Endothelial cell of umbilical vein (primary cell): ENCODE results near the gene CHP1. TPM values are rescaled to one million over a fixed set of nuclear protein-coding genes. Genes with fewer than 3 reads are reported as not detected.
"Not testable (repeated sequence)": the region's sequence is repeated elsewhere in the genome, so short reads cannot be mapped to it uniquely, and the experiment has no call there.

Experiments
- BruUV-seq: library from RNA; stranded (reverse); fragments of 400-500 nt; replicated peaks from 2 replicates; lab custom pipeline; 2021; lab: Mats Ljungman, UMichigan
- CTCF ChIA-PET: fragments of 300-600, 350-600 bp; sonication (Branson Sonifier 250); formaldehyde crosslinking; loops from one replicate; lab custom pipeline; 2021; ENCODE audit warnings: antibody characterized with exemption, inconsistent platforms; lab: Charles Lee
- POLR2A ChIA-PET: fragments of 300-600, 350-600 bp; sonication (Branson Sonifier 250); formaldehyde crosslinking; loops from one replicate; lab custom pipeline; 2021; ENCODE audit warnings: antibody characterized with exemption, inconsistent platforms; lab: Charles Lee
- DNase-seq: peaks from one replicate; pipeline ENCODE4 v3.0.0-alpha.2; 2011; ENCODE audit warnings: low read depth, low spot score
- FAIRE-seq: peaks from 2 replicates; lab custom pipeline; 2011; peaks lifted over from hg19 to GRCh38; lab: Jason Lieb, UNC
- H2AFZ ChIP-seq: 2 replicates; pipeline ENCODE4 v1.6.0; 2012; ENCODE audit warnings: low read depth, low read length, control low read depth, inconsistent platforms
- H3K27ac ChIP-seq: 2 replicates; pipeline ENCODE4 v1.5.1; 2011; ENCODE audit warnings: low read depth, mild to moderate bottlenecking, control low read depth, low read length, moderate library complexity; ENCODE audit not compliant: insufficient read depth
- H3K27me3 ChIP-seq, 2 experiments: 2 replicates each; pipeline versions ENCODE4 v1.6.0 to v1.6.1; 2011; ENCODE audit warnings: low read length in 2 of 2, mixed read lengths in 1 of 2; ENCODE audit not compliant: control insufficient read depth in 2 of 2, insufficient read depth in 2 of 2
- H3K36me3 ChIP-seq, 2 experiments: 2 replicates in 1 of 2; 3 replicates in 1 of 2; pipeline ENCODE4 v1.5.1; 2011; ENCODE audit warnings: low read length in 2 of 2, mild to moderate bottlenecking in 1 of 2, moderate library complexity in 1 of 2; ENCODE audit not compliant: control insufficient read depth in 2 of 2, insufficient read depth in 2 of 2; ENCODE audit errors: extremely low read depth in 1 of 2
- H3K4me1 ChIP-seq: 3 replicates; pipeline ENCODE4 v1.5.1; 2011; ENCODE audit warnings: mild to moderate bottlenecking, low read length; ENCODE audit not compliant: control insufficient read depth, insufficient read depth; ENCODE audit errors: extremely low read depth
- H3K4me2 ChIP-seq: 2 replicates; pipeline ENCODE4 v1.6.1; 2011; ENCODE audit warnings: low read length, control low read depth, mixed read lengths; ENCODE audit not compliant: insufficient read depth
- H3K4me3 ChIP-seq, 3 experiments: fragments of 200-600 bp in 1 of 3; sonication (generic), shearing (Covaris generic) in 1 of 3; replicated peaks in 1 of 3; 2 replicates each; pipeline ENCODE4 v1.5.1; 2011 to 2016; ENCODE audit warnings: control low read depth in 3 of 3, low read length in 3 of 3, mild to moderate bottlenecking in 2 of 3, inconsistent platforms in 1 of 3, low read depth in 1 of 3, moderate library complexity in 1 of 3; ENCODE audit not compliant: insufficient read depth in 1 of 3
- H3K79me2 ChIP-seq: 2 replicates; pipeline ENCODE4 v1.6.0; 2012; ENCODE audit warnings: low read length, inconsistent platforms; ENCODE audit not compliant: control insufficient read depth, insufficient read depth
- H3K9ac ChIP-seq: replicated peaks from 2 replicates; pipeline ENCODE3; 2011; ENCODE audit warnings: low read length, control low read depth; ENCODE audit not compliant: insufficient read depth; ENCODE audit errors: extremely low read depth
- H3K9me1 ChIP-seq: replicated peaks from 3 replicates; pipeline ENCODE4 v1.6.0; 2011; ENCODE audit warnings: mild to moderate bottlenecking, low read length; ENCODE audit not compliant: control insufficient read depth, insufficient read depth; ENCODE audit errors: extremely low read depth
- H3K9me3 ChIP-seq: replicated peaks from 2 replicates; pipeline ENCODE4 v1.5.1; 2012; ENCODE audit warnings: low read length, inconsistent platforms; ENCODE audit not compliant: control insufficient read depth, insufficient read depth
- H4K20me1 ChIP-seq: replicated peaks from 2 replicates; pipeline ENCODE3; 2011; ENCODE audit warnings: mild to moderate bottlenecking, low read length; ENCODE audit not compliant: control insufficient read depth, insufficient read depth; ENCODE audit errors: extremely low read depth
- EZH2 ChIP-seq: IDR thresholded peaks from 2 replicates; pipeline ENCODE4 v1.6.1; 2012; ENCODE audit warnings: borderline replicate concordance, low read depth, mild to moderate bottlenecking, moderate library complexity, low read length, inconsistent platforms; ENCODE audit not compliant: severe bottlenecking
- FOS ChIP-seq: IDR thresholded peaks from 2 replicates; pipeline ENCODE4 v1.6.1; 2011; ENCODE audit warnings: mild to moderate bottlenecking, low read length, moderate library complexity, borderline replicate concordance; ENCODE audit not compliant: insufficient read depth
- GATA2 ChIP-seq: IDR thresholded peaks from 2 replicates; pipeline ENCODE4 v1.7.0; 2011; ENCODE audit warnings: low read depth, mild to moderate bottlenecking, moderate library complexity, mixed read lengths, low read length; ENCODE audit not compliant: insufficient read length, insufficient read depth
- JUN ChIP-seq: IDR thresholded peaks from 2 replicates; pipeline ENCODE4 v1.6.1; 2011; ENCODE audit warnings: borderline replicate concordance, low read depth; ENCODE audit not compliant: insufficient read length, insufficient read depth
- MYC ChIP-seq: IDR thresholded peaks from one replicate; pipeline ENCODE4 v1.6.1; 2011; ENCODE audit warnings: mild to moderate bottlenecking, low read depth, low read length
- POLR2A ChIP-seq: IDR thresholded peaks from 2 replicates; pipeline ENCODE4 v1.6.1; 2012; ENCODE audit warnings: low read depth, mild to moderate bottlenecking, control low read depth, low read length
- POLR2AphosphoS5 ChIP-seq: IDR thresholded peaks from 2 replicates; pipeline ENCODE4 v1.6.1; 2012; ENCODE audit warnings: low read depth, mild to moderate bottlenecking, control low read depth, low read length, moderate library complexity; ENCODE audit not compliant: insufficient read depth
- dilution Hi-C: fragments of 300-500 bp; cut with MboI; formaldehyde crosslinking; loops from one replicate; pipeline ENCODE4 v1.15.0; 2019; ENCODE audit warnings: low sequenced_read_pairs; ENCODE audit not compliant: extremely low pct_ligation_motif_present
- intact Hi-C: fragments of 100-400 bp; cut with micrococcal nuclease; formaldehyde crosslinking; loops from one replicate; pipeline ENCODE4 v1.10.0; 2022
- polyA plus RNA-seq, 4 experiments: library from polyadenylated mRNA; depleted of rRNA in 3 of 4; stranded (reverse) in 3 of 4; unstranded in 1 of 4; fragments of >200 nt; gene quantifications; 2 replicates each; pipeline versions ENCODE4 v1.2.1 to v1.2.3, GENCODE V29; 2011 to 2012; ENCODE audit warnings: missing spikeins in 1 of 4
- total RNA-seq: library from RNA; stranded (reverse); gene quantifications from 2 replicates; pipeline ENCODE4 v1.2.3, GENCODE V29; 2021
- TF ChIP-seq, protein P1 (sequence below), 2 donors: IDR thresholded peaks; 1 replicate in 1 of 2; 2 replicates in 1 of 2; pipeline ENCODE4 v1.5.1; 2011; ENCODE audit warnings: low read length in 2 of 2, mild to moderate bottlenecking in 2 of 2, moderate library complexity in 2 of 2, control low read depth in 1 of 2, inconsistent platforms in 1 of 2, low read depth in 1 of 2; ENCODE audit not compliant: insufficient read depth in 1 of 2; ENCODE audit errors: extremely low read depth in 1 of 2
- TF ChIP-seq, protein P2 (sequence below): IDR thresholded peaks from 2 replicates; pipeline ENCODE4 v1.6.1; 2011; ENCODE audit not compliant: insufficient read depth, insufficient read length

Gene CHP1
- total and polyA plus RNA-seq, 2 donors (not counting 3 experiments of a cell fraction or from before 2014, with no cell fraction given), result 49.1 to 96.2 TPM

DNA sequence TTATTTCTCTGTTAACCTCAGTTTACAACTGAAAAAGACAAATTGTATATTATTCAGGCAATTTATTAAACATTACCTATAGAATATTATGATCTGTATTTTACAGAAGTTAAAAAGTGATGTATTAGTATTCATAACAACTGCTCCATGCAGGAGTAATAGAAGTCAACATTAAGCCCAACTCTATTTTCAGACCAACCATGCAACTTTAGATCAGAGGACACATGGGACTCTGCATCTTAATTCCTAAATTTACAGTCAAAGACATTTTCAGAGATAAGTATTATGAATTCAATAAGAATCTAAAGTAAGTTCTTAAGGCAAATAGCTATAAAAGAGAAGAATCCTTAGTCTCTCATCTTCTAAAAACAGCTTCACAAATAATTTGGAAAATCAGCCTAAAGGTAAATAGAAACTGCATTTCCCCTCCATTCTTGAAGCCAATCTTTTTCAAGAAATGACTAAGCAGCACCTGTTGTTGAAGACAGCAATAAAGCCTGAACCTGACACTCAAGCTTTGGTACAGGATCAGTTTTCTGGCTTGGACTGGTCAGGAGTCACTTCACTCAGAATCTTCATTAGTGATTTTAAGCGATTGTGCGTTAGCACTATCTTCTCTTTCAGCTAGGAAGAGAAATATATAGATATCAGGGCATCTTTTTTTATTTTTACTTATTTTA lies 78.3 kb downstream of the CHP1 start:
- no peaks in the 10 kb centered on the region for H3K36me3 ChIP-seq
- H3K9me1 ChIP-seq, result no peaks in the 10 kb centered on the region
- H3K4me2 ChIP-seq, result no peak overlapping the region
- POLR2A ChIA-PET, result interaction anchor here (0.6 to 1.0 kb wide), 2 partner anchors 20 to 511 kb away, joined by 6 to 7 read pairs; no protein-coding TSS in a partner anchor
- H3K9ac ChIP-seq, result no peak overlapping the region
- no peak overlapping the region for H2AFZ ChIP-seq
- no peaks in the 10 kb centered on the region for H4K20me1 ChIP-seq
- no peaks in the 10 kb centered on the region for H3K79me2 ChIP-seq
- no TSS peak for BruUV-seq
- intact Hi-C loops (no loop called here), dilution Hi-C loops (no loop called here)
- DNase-seq (no peak), FAIRE-seq (no peak)
- no peaks in the 10 kb centered on the region for H3K27me3 ChIP-seq
- CTCF ChIA-PET, result interaction anchor here (1.8 kb wide), 1 partner anchor 8 kb away, joined by 7 read pairs; no protein-coding TSS in a partner anchor
- H3K9me3 ChIP-seq, result no peaks in the 10 kb centered on the region
- TF ChIP-seq POLR2A (no peak), POLR2AphosphoS5 (no peak), GATA2 (no peak), MYC (no peak), JUN (no peak), EZH2 (no peak), FOS (no peak)
- TF ChIP-seq, protein P1, sequence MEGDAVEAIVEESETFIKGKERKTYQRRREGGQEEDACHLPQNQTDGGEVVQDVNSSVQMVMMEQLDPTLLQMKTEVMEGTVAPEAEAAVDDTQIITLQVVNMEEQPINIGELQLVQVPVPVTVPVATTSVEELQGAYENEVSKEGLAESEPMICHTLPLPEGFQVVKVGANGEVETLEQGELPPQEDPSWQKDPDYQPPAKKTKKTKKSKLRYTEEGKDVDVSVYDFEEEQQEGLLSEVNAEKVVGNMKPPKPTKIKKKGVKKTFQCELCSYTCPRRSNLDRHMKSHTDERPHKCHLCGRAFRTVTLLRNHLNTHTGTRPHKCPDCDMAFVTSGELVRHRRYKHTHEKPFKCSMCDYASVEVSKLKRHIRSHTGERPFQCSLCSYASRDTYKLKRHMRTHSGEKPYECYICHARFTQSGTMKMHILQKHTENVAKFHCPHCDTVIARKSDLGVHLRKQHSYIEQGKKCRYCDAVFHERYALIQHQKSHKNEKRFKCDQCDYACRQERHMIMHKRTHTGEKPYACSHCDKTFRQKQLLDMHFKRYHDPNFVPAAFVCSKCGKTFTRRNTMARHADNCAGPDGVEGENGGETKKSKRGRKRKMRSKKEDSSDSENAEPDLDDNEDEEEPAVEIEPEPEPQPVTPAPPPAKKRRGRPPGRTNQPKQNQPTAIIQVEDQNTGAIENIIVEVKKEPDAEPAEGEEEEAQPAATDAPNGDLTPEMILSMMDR (IDR thresholded peaks at IDR 0.05; ENCODE audit: extremely low read depth in 1 of 2, insufficient read depth in 1 of 2, low read depth in 1 of 2, low read length in 2 of 2), result no peak
- TF ChIP-seq, protein P2, sequence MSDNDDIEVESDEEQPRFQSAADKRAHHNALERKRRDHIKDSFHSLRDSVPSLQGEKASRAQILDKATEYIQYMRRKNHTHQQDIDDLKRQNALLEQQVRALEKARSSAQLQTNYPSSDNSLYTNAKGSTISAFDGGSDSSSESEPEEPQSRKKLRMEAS, result no peak
- H3K4me1 ChIP-seq, result no peaks in the 10 kb centered on the region
- H3K27ac ChIP-seq, result no peak overlapping the region
- H3K4me3 ChIP-seq, result no peak overlapping the region

DNA sequence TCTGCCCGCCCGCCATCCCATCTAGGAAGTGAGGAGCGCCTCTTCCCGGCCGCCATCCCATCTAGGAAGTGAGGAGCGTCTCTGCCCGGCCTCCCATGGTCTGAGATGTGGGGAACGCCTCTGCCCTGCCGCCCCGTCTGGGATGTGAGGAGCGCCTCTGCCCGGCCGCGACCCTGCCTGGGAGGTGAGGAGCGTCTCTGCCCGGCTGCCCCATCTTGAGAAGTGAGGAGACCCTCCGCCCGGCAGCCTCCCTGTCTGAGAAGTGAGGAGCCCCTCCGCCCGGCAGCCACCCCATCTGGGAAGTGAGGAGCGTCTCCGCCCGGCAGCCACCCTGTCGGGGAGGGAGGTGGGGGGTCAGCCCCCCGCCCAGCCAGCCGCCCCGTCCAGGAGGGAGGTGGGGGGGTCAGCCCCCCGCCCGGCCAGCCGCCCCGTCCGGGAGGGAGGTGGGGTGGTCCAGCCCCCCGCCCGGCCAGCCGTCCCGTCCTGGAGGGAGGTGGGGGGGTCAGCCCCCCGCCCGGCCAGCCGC lies 89.8 kb downstream of the CHP1 start:
- H3K4me3 ChIP-seq, POLR2A ChIA-PET, dilution Hi-C loops, H3K27me3 ChIP-seq, DNase-seq, H3K79me2 ChIP-seq, H3K9ac ChIP-seq, H3K27ac ChIP-seq, FAIRE-seq, CTCF ChIA-PET, H3K36me3 ChIP-seq, H4K20me1 ChIP-seq, intact Hi-C loops, H3K4me1 ChIP-seq, H3K9me3 ChIP-seq, H2AFZ ChIP-seq, H3K4me2 ChIP-seq, BruUV-seq, H3K9me1 ChIP-seq: not testable (repeated sequence)
